ENCODE data around the gene TSC22D4.

The TSC22D4 gene

DNA sequence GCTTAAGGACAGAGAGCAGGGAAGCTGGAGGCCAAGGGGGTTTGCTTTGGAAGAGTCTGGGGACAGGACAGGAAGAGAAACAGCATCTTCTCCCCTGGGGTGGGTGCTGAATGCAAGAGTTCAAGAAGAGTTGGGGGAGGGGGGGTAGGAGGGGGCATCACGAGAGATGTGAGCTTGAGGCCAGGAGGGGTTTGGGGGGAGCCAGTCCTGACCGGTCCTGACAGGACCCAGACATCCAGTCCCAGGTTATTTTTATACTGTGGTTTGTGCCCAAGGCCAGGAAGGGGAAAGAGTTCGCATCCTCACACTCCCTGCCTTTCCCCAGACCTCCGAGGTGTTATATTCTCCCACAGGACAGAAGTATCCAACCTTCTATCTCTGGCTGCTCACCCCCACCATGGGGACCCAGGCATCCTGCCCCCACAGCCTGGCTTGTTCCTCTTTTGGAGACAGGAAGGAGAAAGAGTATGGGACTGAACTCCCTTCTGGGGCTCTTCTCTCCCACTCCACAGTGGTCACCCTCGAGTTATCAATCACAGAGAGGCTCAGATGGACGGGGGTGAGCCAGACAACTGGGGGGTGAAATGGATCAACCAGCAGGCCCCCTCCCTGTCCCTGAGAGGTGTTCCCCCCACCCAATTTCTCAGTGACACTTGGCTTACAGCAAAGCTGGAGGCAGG is 2.8 kb downstream of the TSC22D4 start:
- TF ChIP-seq ZNF214 (tag by site-specific recombination; IDR thresholded peaks at IDR 0.05; ENCODE audit: borderline replicate concordance) (no peak), ZNF302 (tag by site-specific recombination; IDR thresholded peaks at IDR 0.05; ENCODE audit: low read depth) (no peak), GLIS2 (tag by site-specific recombination; IDR thresholded peaks at IDR 0.05) (0 out of 2 replicates have a peak, but pooled peaks have one; percentile 20), IKZF3 (tag by site-specific recombination; IDR thresholded peaks at IDR 0.05) (peak; percentile 17; the same call in 1 of the 2 replicates), ZNF23 (tag by site-specific recombination; IDR thresholded peaks at IDR 0.05; ENCODE audit: borderline replicate concordance) (no peak), ZNF239 (tag by site-specific recombination; IDR thresholded peaks at IDR 0.05) (no peak), HOXA7 (CRISPR knock-in tag; IDR thresholded peaks at IDR 0.05; ENCODE audit: borderline replicate concordance) (no peak)
- no peak overlapping the region for H3K4me3 ChIP-seq (ENCODE audit: low read depth, low read length)
- POLR2A ChIA-PET = no interaction called here
- H3K36me3 ChIP-seq (ENCODE audit: control insufficient read depth in 2 of 2, insufficient read depth in 1 of 2, low read length in 2 of 2) = peaks cover 3 to 25% of the 10 kb centered on the region in 2 experiments; a peak in 2 of 3 replicates
- CTCF ChIA-PET = interaction anchor here (0.6 to 2.2 kb wide), 3 partner anchors 27 to 230 kb away, joined by 3 to 15 read pairs (median 4); partner anchors contain the start of gene POP7
- no peak overlapping the region for H3K27ac ChIP-seq (ENCODE audit: extremely low read depth, low read depth, low read length)
- no peaks in the 10 kb centered on the region for H3K9me3 ChIP-seq (ENCODE audit: control insufficient read depth, insufficient read depth, low read depth, low read length)
- peaks cover 9% of the 10 kb centered on the region for H3K4me1 ChIP-seq (ENCODE audit: control insufficient read depth, insufficient read depth, low read length)

- Histone ChIP-seq H3K27ac (ENCODE audit: extremely low read depth, low read depth, low read length) (no peak overlapping the region), H3K36me3 (ENCODE audit: control insufficient read depth in 2 of 2, insufficient read depth in 1 of 2, low read length in 2 of 2) (peaks cover 3 to 25% of the 10 kb centered on the region in 2 experiments; a peak in 2 of 3 replicates), H3K4me1 (ENCODE audit: control insufficient read depth, insufficient read depth, low read length) (peaks cover 9% of the 10 kb centered on the region), H3K4me3 (ENCODE audit: low read depth, low read length) (no peak overlapping the region), H3K9me3 (ENCODE audit: control insufficient read depth, insufficient read depth, low read depth, low read length) (no peaks in the 10 kb centered on the region)
- CTCF ChIA-PET = interaction anchor here (0.6 to 1.3 kb wide), 5 partner anchors 10 to 376 kb away, joined by 3 to 5 read pairs (median 3); partner anchors contain the start of gene POP7
- POLR2A ChIA-PET = interaction anchor here (0.8 kb wide), 1 partner anchor 10 kb away, joined by 3 read pairs; no protein-coding TSS in a partner anchor
- TF ChIP-seq ZNF335 (tag by site-specific recombination; conservative IDR thresholded peaks at IDR 0.05) (peak; percentile 76), ZNF354C (tag by site-specific recombination; IDR thresholded peaks at IDR 0.05; ENCODE audit: borderline replicate concordance, low read depth) (no peak), EGR2 (tag by site-specific recombination; IDR thresholded peaks at IDR 0.05; ENCODE audit: low read depth) (0 out of 2 replicates have a peak, but pooled peaks have one; percentile 11)
Observed at GRCh38 chr7:100475549-100475948, 3.5 kb downstream of the TSC22D4 start.

- peaks cover 9% of the 10 kb centered on the region for H3K4me1 ChIP-seq (ENCODE audit: control insufficient read depth, insufficient read depth, low read length)
- H3K9me3 ChIP-seq (ENCODE audit: control insufficient read depth, insufficient read depth, low read depth, low read length) = no peaks in the 10 kb centered on the region
- H3K4me3 ChIP-seq (ENCODE audit: low read depth, low read length) = no peak overlapping the region
- POLR2A ChIA-PET = interaction anchor here (1.0 to 2.0 kb wide), 2 partner anchors 86 to 113 kb away, joined by 4 read pairs; partner anchors contain the start of genes FBXO24 and LRCH4
- H3K27ac ChIP-seq (ENCODE audit: extremely low read depth, low read depth, low read length) = 0 out of 2 replicates have a peak overlapping the region, but pooled peaks have one; percentile 9
- H3K36me3 ChIP-seq (ENCODE audit: control insufficient read depth in 2 of 2, insufficient read depth in 1 of 2, low read length in 2 of 2) = peaks cover 7 to 28% of the 10 kb centered on the region in 2 experiments; a peak in 2 of 3 replicates
- CTCF ChIA-PET = interaction anchor here (0.6 to 2.3 kb wide), 3 partner anchors 86 to 380 kb away, joined by 3 to 20 read pairs (median 3); partner anchors contain the start of gene SLC12A9
- TF ChIP-seq ZNF629 (tag by site-specific recombination; IDR thresholded peaks at IDR 0.05) (no peak), OSR2 (tag by site-specific recombination; IDR thresholded peaks at IDR 0.05) (no peak), ZNF560 (tag by site-specific recombination; IDR thresholded peaks at IDR 0.05; ENCODE audit: borderline replicate concordance) (no peak), SP7 (tag by site-specific recombination; IDR thresholded peaks at IDR 0.05) (no peak; the same call in 1 of the 2 replicates), GLI2 (tag by site-specific recombination; IDR thresholded peaks at IDR 0.05; ENCODE audit: borderline replicate concordance, low read depth) (no peak), MYNN (tag by site-specific recombination; IDR thresholded peaks at IDR 0.05; ENCODE audit: borderline replicate concordance) (peak; percentile 74; the same call in 1 of the 2 replicates), ZNF670 (tag by site-specific recombination; IDR thresholded peaks at IDR 0.05; ENCODE audit: low read depth) (no peak), ZNF341 (tag by site-specific recombination; IDR thresholded peaks at IDR 0.05; ENCODE audit: low read depth) (peak; percentile 34), ZNF549 (tag by site-specific recombination; IDR thresholded peaks at IDR 0.05) (no peak), GLIS1 (tag by site-specific recombination; IDR thresholded peaks at IDR 0.05) (no peak), ZFHX2 (tag by site-specific recombination; conservative IDR thresholded peaks at IDR 0.05) (peak; percentile 76), ZBTB17 (tag by site-specific recombination; IDR thresholded peaks at IDR 0.05) (peak; percentile 44; the same call in 1 of the 2 replicates), ZNF121 (tag by site-specific recombination; IDR thresholded peaks at IDR 0.05) (no peak), ZNF548 (tag by site-specific recombination; IDR thresholded peaks at IDR 0.05) (no peak), KLF7 (tag by site-specific recombination; IDR thresholded peaks at IDR 0.05; ENCODE audit: borderline replicate concordance) (no peak), ZFP41 (tag by site-specific recombination; IDR thresholded peaks at IDR 0.05; ENCODE audit: borderline replicate concordance) (no peak), SP2 (tag by site-specific recombination; IDR thresholded peaks at IDR 0.05) (peak; percentile 81), SP3 (tag by site-specific recombination; IDR thresholded peaks at IDR 0.05) (peak; percentile 76)
- TF ChIP-seq, protein P1, sequence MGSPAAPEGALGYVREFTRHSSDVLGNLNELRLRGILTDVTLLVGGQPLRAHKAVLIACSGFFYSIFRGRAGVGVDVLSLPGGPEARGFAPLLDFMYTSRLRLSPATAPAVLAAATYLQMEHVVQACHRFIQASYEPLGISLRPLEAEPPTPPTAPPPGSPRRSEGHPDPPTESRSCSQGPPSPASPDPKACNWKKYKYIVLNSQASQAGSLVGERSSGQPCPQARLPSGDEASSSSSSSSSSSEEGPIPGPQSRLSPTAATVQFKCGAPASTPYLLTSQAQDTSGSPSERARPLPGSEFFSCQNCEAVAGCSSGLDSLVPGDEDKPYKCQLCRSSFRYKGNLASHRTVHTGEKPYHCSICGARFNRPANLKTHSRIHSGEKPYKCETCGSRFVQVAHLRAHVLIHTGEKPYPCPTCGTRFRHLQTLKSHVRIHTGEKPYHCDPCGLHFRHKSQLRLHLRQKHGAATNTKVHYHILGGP (tag by site-specific recombination; IDR thresholded peaks at IDR 0.05) = no peak
Observed at GRCh38 chr7:100472854-100473499, 6.0 kb downstream of the TSC22D4 start.
